Uterus (tissue), 4 donors: ENCODE results near the gene SELENOM. TPM values are rescaled to one million over a fixed set of nuclear protein-coding genes. Genes with fewer than 3 reads are reported as not detected.
"Not testable (repeated sequence)": the region's sequence is repeated elsewhere in the genome, so short reads cannot be mapped to it uniquely, and the experiment has no call there.

Experiments
- DNase-seq, 2 donors: peaks; one replicate each; pipeline ENCODE4 v3.0.0-alpha.2; 2019 to 2020
- H3K27ac ChIP-seq, 2 donors: fragments of 200-600 bp; sonication (generic); 1 replicate in 1 of 2; 2 replicates in 1 of 2; pipeline ENCODE4 v1.5.1; 2016 to 2018
- H3K27me3 ChIP-seq, 2 donors: fragments of 200-600 bp; sonication (generic); one replicate each; pipeline ENCODE4 v1.5.1; 2018 to 2019; ENCODE audit warnings: control low read depth in 1 of 2
- H3K36me3 ChIP-seq, 2 donors: fragments of 200-600 bp; sonication (generic); one replicate each; pipeline ENCODE4 v1.5.1; 2019; ENCODE audit warnings: control low read depth in 1 of 2
- H3K4me1 ChIP-seq, 2 donors: fragments of 200-600 bp; sonication (generic); one replicate each; pipeline ENCODE4 v1.5.1; 2018 to 2019; ENCODE audit warnings: control low read depth in 1 of 2
- H3K4me3 ChIP-seq, 2 donors: fragments of 200-600 bp; sonication (generic); 1 replicate in 1 of 2; 2 replicates in 1 of 2; pipeline ENCODE4 v1.5.1; 2018 to 2019; ENCODE audit warnings: mild to moderate bottlenecking in 1 of 2
- H3K9me3 ChIP-seq, 2 donors: fragments of 200-600 bp; sonication (generic); one replicate each; pipeline ENCODE4 v1.5.1; 2019; ENCODE audit warnings: control low read depth in 1 of 2
- CTCF ChIP-seq, 4 experiments: fragments of 200-600 bp in 2 of 4; fragments of 450-650 bp in 2 of 4; sonication (generic) in 2 of 4; IDR thresholded peaks; one replicate each; pipeline ENCODE4 v1.5.1; 2016 to 2019; ENCODE audit warnings: antibody characterized with exemption in 4 of 4, mild to moderate bottlenecking in 2 of 4, moderate library complexity in 1 of 4
- POLR2A ChIP-seq, 2 donors: fragments of 450-650 bp; IDR thresholded peaks; one replicate each; pipeline ENCODE4 v1.6.1; 2016; ENCODE audit warnings: antibody characterized with exemption in 2 of 2, mild to moderate bottlenecking in 1 of 2, moderate library complexity in 1 of 2
- intact Hi-C: fragments of 100-400 bp; cut with DNase I; formaldehyde crosslinking; loops from one replicate; pipeline ENCODE4 v1.15.1; 2023; ENCODE audit warnings: low total_unique reads
- total RNA-seq, 4 donors: library from RNA; depleted of rRNA in 3 of 4; stranded (reverse); fragments of >200 nt in 3 of 4; gene quantifications; one replicate each; pipeline versions ENCODE4 v1.1.0 to v1.2.4, GENCODE V29; 2014 to 2023
- donor health status: DM: yes; HTN: yes; CAD: no.

Gene SELENOM
- total RNA-seq, 4 donors from 2014 or later = 91.7 to 2,170 (median 948) TPM

GRCh38 chr22:31099841-31100761 is 7.3 kb downstream of the SELENOM start:
- Histone ChIP-seq H3K36me3 (no peaks in the 10 kb centered on the region), H3K27ac (peak overlapping the region; percentile 96 to 100), H3K9me3 (no peaks in the 10 kb centered on the region), H3K4me1 (peaks cover 4 to 10% of the 10 kb centered on the region in 2 donors), H3K27me3 (no peaks in the 10 kb centered on the region), H3K4me3 (no peak overlapping the region)
- TF ChIP-seq CTCF (IDR thresholded peaks at IDR 0.05) = no peak
- TF ChIP-seq POLR2A (IDR thresholded peaks at IDR 0.05) = no peak
- peak in 1 of 2 donors; percentile 44 for DNase-seq
- intact Hi-C loops = no loop called here

GRCh38 chr22:31099386-31099785 is 8.0 kb downstream of the SELENOM start:
- H3K9me3 ChIP-seq = no peaks in the 10 kb centered on the region
- H3K27ac ChIP-seq = peak overlapping the region; percentile 96 to 100
- intact Hi-C loops = no loop called here
- no peak for DNase-seq
- no peak overlapping the region for H3K4me3 ChIP-seq
- no peaks in the 10 kb centered on the region for H3K27me3 ChIP-seq
- no peaks in the 10 kb centered on the region for H3K36me3 ChIP-seq
- peaks cover 4 to 10% of the 10 kb centered on the region in 2 donors for H3K4me1 ChIP-seq
- TF ChIP-seq POLR2A (IDR thresholded peaks at IDR 0.05) (no peak), CTCF (IDR thresholded peaks at IDR 0.05) (no peak)

DNA sequence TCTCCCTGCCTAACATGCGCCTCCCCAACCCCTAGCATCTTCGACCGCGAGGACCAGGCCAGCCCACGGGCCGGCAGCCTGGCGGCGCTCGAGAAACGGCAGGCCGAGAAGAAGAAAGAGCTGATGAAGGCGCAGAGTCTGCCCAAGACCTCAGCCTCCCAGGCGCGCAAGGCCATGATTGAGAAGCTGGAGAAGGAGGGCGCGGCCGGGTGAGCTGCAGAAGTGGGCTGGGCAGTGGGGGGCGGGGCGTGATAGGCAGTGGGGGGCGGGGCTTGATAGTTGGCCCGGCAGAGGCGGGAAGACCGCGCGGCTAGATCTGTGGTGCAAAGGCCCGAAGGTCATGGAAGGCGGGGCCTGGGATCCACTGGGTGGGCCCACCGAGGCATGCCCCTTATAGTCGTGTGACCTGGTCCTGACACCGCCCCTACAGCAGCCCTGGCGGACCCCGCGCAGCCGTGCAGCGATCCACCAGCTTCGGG is 8.7 kb downstream of the SELENOM start:
- Histone ChIP-seq H3K4me3 (no peak overlapping the region), H3K27ac (peak overlapping the region; percentile 96 to 100), H3K36me3 (no peaks in the 10 kb centered on the region), H3K4me1 (peaks cover 4 to 10% of the 10 kb centered on the region in 2 donors), H3K9me3 (no peaks in the 10 kb centered on the region), H3K27me3 (no peaks in the 10 kb centered on the region)
- peak; percentile 72 to 85 for DNase-seq
- peak in 1 of 4 experiments; percentile 8 for TF ChIP-seq CTCF (IDR thresholded peaks at IDR 0.05)
- peak in 1 of 2 donors; percentile 27 for TF ChIP-seq POLR2A (IDR thresholded peaks at IDR 0.05)
- intact Hi-C loops = no loop called here

DNA sequence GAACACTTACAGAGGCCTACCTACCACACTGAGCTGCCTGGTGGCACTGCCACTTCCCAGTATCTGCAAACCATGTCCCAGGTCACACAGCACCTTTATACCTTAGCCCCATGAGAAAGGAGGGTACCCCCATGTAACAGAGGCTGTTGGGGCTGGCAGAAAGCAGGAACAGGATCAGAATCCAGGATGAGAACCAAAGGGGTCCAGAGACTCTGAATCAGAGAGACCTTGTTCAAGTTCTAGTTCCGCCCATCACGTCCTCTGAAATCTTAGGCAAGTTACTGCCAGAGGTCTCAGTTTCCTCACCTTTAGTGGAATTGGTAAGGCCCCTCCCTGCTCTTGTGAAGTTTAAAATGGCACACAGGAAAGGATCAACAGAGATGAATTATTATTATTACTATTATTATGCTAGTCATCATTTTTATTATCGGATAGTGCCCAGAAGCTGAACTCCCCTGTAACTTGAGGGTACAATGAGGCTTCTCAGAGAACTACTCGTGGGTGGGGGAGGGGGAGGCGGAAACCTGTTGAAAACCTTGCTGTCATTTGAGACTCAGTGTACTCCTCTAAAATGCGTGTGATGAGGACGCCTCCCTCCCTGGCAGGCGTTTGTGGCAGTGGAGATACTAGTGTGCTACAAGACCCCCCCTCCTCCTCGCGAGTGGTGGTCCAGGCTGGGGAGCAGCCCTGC is 9.3 kb downstream of the SELENOM start:
- intact Hi-C loops = no loop called here
- H3K27ac ChIP-seq = peak overlapping the region; percentile 96 to 100
- H3K4me1 ChIP-seq = peaks cover 4 to 10% of the 10 kb centered on the region in 2 donors
- peak in 1 of 2 donors; percentile 70 for DNase-seq
- TF ChIP-seq CTCF (IDR thresholded peaks at IDR 0.05) (no peak), POLR2A (IDR thresholded peaks at IDR 0.05) (no peak)
- H3K36me3 ChIP-seq = no peaks in the 10 kb centered on the region
- no peaks in the 10 kb centered on the region for H3K9me3 ChIP-seq
- no peaks in the 10 kb centered on the region for H3K27me3 ChIP-seq
- no peak overlapping the region for H3K4me3 ChIP-seq

- H3K36me3 ChIP-seq, H3K9me3 ChIP-seq, intact Hi-C loops, H3K27me3 ChIP-seq, DNase-seq, H3K4me3 ChIP-seq: not testable (repeated sequence)
- H3K4me1 ChIP-seq = peaks cover 8 to 13% of the 10 kb centered on the region in 2 donors
- peak overlapping the region; percentile 96 to 100 for H3K27ac ChIP-seq
Measured at GRCh38 chr22:31097539-31097938, 9.8 kb downstream of the SELENOM start.
